Neural cell (in vitro differentiated cells): ENCODE data around the gene ZNF789. TPM values are rescaled to one million over a fixed set of nuclear protein-coding genes. Genes with fewer than 3 reads are reported as not detected.

Source experiments
- H2AFZ ChIP-seq: fragments of 200-600, 300-800 bp; sonication (generic), shearing (Covaris generic); 2 replicates; pipeline ENCODE4 v1.6.0; 2014; ENCODE audit warnings: low read depth, mild to moderate bottlenecking, antibody characterized with exemption, low read length, moderate library complexity
- H3F3A ChIP-seq: fragments of 200-600 bp; shearing (Covaris generic); 2 replicates; pipeline ENCODE4 v1.6.1; 2016; ENCODE audit warnings: mild to moderate bottlenecking, moderate library complexity, mixed read lengths, antibody characterized with exemption, low read length; ENCODE audit not compliant: insufficient read depth, poor library complexity, severe bottlenecking
- H3K27ac ChIP-seq: fragments of 200-600, 300-800 bp; sonication (generic), shearing (Covaris generic); 2 replicates; pipeline ENCODE4 v1.5.1; 2014; ENCODE audit warnings: mild to moderate bottlenecking, low read length, moderate library complexity
- H3K27me3 ChIP-seq: fragments of 300-800, 200-600 bp; sonication (generic), shearing (Covaris generic); 2 replicates; pipeline ENCODE4 v1.6.0; 2014; ENCODE audit warnings: mild to moderate bottlenecking, low read depth, low read length, moderate library complexity; ENCODE audit not compliant: insufficient read depth
- H3K36me3 ChIP-seq: fragments of 300-800, 200-600 bp; sonication (generic), shearing (Covaris generic); 2 replicates; pipeline ENCODE4 v1.5.1; 2014; ENCODE audit warnings: mild to moderate bottlenecking, antibody characterized with exemption, low read length, moderate library complexity; ENCODE audit not compliant: insufficient read depth
- H3K4me2 ChIP-seq: fragments of 300-800, 200-600 bp; sonication (generic), shearing (Covaris generic); 2 replicates; pipeline ENCODE4 v1.6.0; 2014; ENCODE audit warnings: mild to moderate bottlenecking, low read length
- H3K4me3 ChIP-seq: fragments of 300-800, 200-600 bp; sonication (generic), shearing (Covaris generic); 2 replicates; pipeline ENCODE4 v1.5.1; 2014; ENCODE audit warnings: mild to moderate bottlenecking, low read length, moderate library complexity
- H3K79me2 ChIP-seq: fragments of 200-600 bp; shearing (Covaris generic); replicated peaks from 2 replicates; pipeline ENCODE4 v1.6.0; 2014; ENCODE audit warnings: mild to moderate bottlenecking, low read length, moderate library complexity; ENCODE audit not compliant: insufficient read depth
- H3K9ac ChIP-seq: fragments of 300-800, 200-600 bp; sonication (generic), shearing (Covaris generic); 2 replicates; pipeline ENCODE4 v1.6.1; 2016; ENCODE audit warnings: mild to moderate bottlenecking, low read length, mixed read lengths
- H3K9me2 ChIP-seq: fragments of 200-600 bp; shearing (Covaris generic); 2 replicates; pipeline ENCODE4 v1.6.1; 2016; ENCODE audit warnings: mild to moderate bottlenecking, low read length, mixed read lengths; ENCODE audit not compliant: insufficient read depth
- H3K9me3 ChIP-seq: fragments of 200-600, 300-800 bp; sonication (generic), shearing (Covaris generic); 2 replicates; pipeline ENCODE4 v1.6.1; 2016; ENCODE audit warnings: mild to moderate bottlenecking, mixed run types, low read length, moderate library complexity, mixed read lengths
- H4K20me1 ChIP-seq: fragments of 200-600 bp; shearing (Covaris generic); 2 replicates; pipeline ENCODE4 v1.6.1; 2016; ENCODE audit warnings: mild to moderate bottlenecking, mixed run types; ENCODE audit not compliant: insufficient read depth
- CTCF ChIP-seq: fragments of 450-650 bp; IDR thresholded peaks from 2 replicates; pipeline ENCODE4 v1.5.1; 2014; ENCODE audit warnings: antibody characterized with exemption, mild to moderate bottlenecking, moderate library complexity; ENCODE audit not compliant: poor library complexity, severe bottlenecking
- EP300 ChIP-seq: fragments of 450-650 bp; conservative IDR thresholded peaks from 2 replicates; pipeline ENCODE4 v1.6.1; 2014; ENCODE audit warnings: antibody characterized with exemption, mild to moderate bottlenecking, moderate library complexity; ENCODE audit not compliant: poor library complexity, severe bottlenecking
- EZH2 ChIP-seq: fragments of 200-600, 300-800 bp; shearing (Covaris generic), sonication (generic); IDR thresholded peaks from 2 replicates; pipeline ENCODE4 v1.6.1; 2014; ENCODE audit warnings: antibody characterized with exemption, low read length, borderline replicate concordance, mild to moderate bottlenecking; ENCODE audit not compliant: insufficient read depth, poor library complexity, severe bottlenecking
- MXI1 ChIP-seq: fragments of 450-650 bp; conservative IDR thresholded peaks from 2 replicates; pipeline ENCODE4 v1.6.1; 2014; ENCODE audit warnings: antibody characterized with exemption, mild to moderate bottlenecking; ENCODE audit not compliant: poor library complexity, severe bottlenecking
- POLR2AphosphoS5 ChIP-seq: IDR thresholded peaks from 2 replicates; pipeline ENCODE4 v1.6.1; 2012
- RAD21 ChIP-seq: fragments of 450-650 bp; conservative IDR thresholded peaks from 2 replicates; pipeline ENCODE4 v1.6.1; 2014; ENCODE audit warnings: antibody characterized with exemption, mild to moderate bottlenecking, moderate library complexity
- SMC3 ChIP-seq: fragments of 450-650 bp; conservative IDR thresholded peaks from 2 replicates; pipeline ENCODE4 v1.6.1; 2014; ENCODE audit warnings: antibody characterized with exemption, mild to moderate bottlenecking, moderate library complexity; ENCODE audit not compliant: poor library complexity
- TAF1 ChIP-seq: IDR thresholded peaks from 2 replicates; pipeline ENCODE4 v1.6.1; 2012; ENCODE audit warnings: low read depth
- polyA plus RNA-seq: library from polyadenylated mRNA; depleted of rRNA; stranded (reverse); fragments of >200 nt; gene quantifications from 2 replicates; pipeline ENCODE4 v1.2.3, GENCODE V29; 2014
- TF ChIP-seq, protein P1 (sequence below): IDR thresholded peaks from 2 replicates; pipeline ENCODE4 v1.6.1; 2012; ENCODE audit warnings: borderline replicate concordance

ZNF789 gene
- polyA plus RNA-seq, 1 donor from 2014 or later: 49.9 TPM

GRCh38 chr7:99437946-99438572 lies 34.6 kb upstream of the ZNF789 start (continued):
- TF ChIP-seq MXI1: no peak
- no peak for TF ChIP-seq EZH2
- no peak for TF ChIP-seq RAD21

GRCh38 chr7:99438573-99439480 lies 33.9 kb upstream of the ZNF789 start, which contains the start of the genes CPSF4 and PTCD1:
Gene CPSF4, plus strand, starts transcription at chr7:99438943. Its CDS starts 140 bp downstream, at chr7:99439083.
Gene PTCD1, minus strand, starts transcription at chr7:99438798. Its CDS starts 3,556 bp downstream, at chr7:99435242.
- TF ChIP-seq TAF1: peak; percentile 60
- TF ChIP-seq MXI1: peak; percentile 94
- TF ChIP-seq, protein P1, sequence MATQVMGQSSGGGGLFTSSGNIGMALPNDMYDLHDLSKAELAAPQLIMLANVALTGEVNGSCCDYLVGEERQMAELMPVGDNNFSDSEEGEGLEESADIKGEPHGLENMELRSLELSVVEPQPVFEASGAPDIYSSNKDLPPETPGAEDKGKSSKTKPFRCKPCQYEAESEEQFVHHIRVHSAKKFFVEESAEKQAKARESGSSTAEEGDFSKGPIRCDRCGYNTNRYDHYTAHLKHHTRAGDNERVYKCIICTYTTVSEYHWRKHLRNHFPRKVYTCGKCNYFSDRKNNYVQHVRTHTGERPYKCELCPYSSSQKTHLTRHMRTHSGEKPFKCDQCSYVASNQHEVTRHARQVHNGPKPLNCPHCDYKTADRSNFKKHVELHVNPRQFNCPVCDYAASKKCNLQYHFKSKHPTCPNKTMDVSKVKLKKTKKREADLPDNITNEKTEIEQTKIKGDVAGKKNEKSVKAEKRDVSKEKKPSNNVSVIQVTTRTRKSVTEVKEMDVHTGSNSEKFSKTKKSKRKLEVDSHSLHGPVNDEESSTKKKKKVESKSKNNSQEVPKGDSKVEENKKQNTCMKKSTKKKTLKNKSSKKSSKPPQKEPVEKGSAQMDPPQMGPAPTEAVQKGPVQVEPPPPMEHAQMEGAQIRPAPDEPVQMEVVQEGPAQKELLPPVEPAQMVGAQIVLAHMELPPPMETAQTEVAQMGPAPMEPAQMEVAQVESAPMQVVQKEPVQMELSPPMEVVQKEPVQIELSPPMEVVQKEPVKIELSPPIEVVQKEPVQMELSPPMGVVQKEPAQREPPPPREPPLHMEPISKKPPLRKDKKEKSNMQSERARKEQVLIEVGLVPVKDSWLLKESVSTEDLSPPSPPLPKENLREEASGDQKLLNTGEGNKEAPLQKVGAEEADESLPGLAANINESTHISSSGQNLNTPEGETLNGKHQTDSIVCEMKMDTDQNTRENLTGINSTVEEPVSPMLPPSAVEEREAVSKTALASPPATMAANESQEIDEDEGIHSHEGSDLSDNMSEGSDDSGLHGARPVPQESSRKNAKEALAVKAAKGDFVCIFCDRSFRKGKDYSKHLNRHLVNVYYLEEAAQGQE: no peak
- peak; percentile 71 for TF ChIP-seq POLR2AphosphoS5
- TF ChIP-seq EZH2: no peak
- peak; percentile 52 for TF ChIP-seq RAD21
- peak; percentile 58 for TF ChIP-seq SMC3
- TF ChIP-seq CTCF: no peak
- peak; percentile 61 for TF ChIP-seq EP300

More at GRCh38 chr7:99438573-99439480, 33.9 kb upstream of the ZNF789 start, which contains the start of the genes CPSF4 and PTCD1:
- H3K27ac ChIP-seq: peak within 1 kb of the TSS; percentile 51
- H3K79me2 ChIP-seq: peaks cover 33% of the 10 kb centered on the region
- no peaks in the 10 kb centered on the region for H3K9me3 ChIP-seq
- no peaks in the 10 kb centered on the region for H3K27me3 ChIP-seq
- no peaks in the 10 kb centered on the region for H3K36me3 ChIP-seq
- H3K9ac ChIP-seq: peak within 1 kb of the TSS; percentile 80
- H3K4me2 ChIP-seq: peak within 1 kb of the TSS; percentile 59
- no peaks in the 10 kb centered on the region for H4K20me1 ChIP-seq
- no peaks in the 10 kb centered on the region for H3F3A ChIP-seq
- H3K4me3 ChIP-seq: peak within 1 kb of the TSS; percentile 86
- no peaks in the 10 kb centered on the region for H3K9me2 ChIP-seq
- peak within 1 kb of the TSS; percentile 80 for H2AFZ ChIP-seq
